Heart right ventricle (tissue), 16 donors: ENCODE measurements around the gene SUGCT. TPM values are rescaled to one million over a fixed set of nuclear protein-coding genes. Genes with fewer than 3 reads are reported as not detected.

ENCODE experiments used
- ATAC-seq, 8 donors: fragments of 200-7000 bp; cut with Tn5 transposase; one replicate each; pipeline ENCODE4 v1.9.1; 2020; ENCODE audit warnings: mild to moderate bottlenecking in 8 of 8, moderate library complexity in 8 of 8, moderate number of reproducible peaks in 1 of 8
- DNase-seq, 2 donors: peaks; one replicate each; pipeline ENCODE4 v3.0.0-alpha.2; 2020
- H3K27ac ChIP-seq, 10 donors: fragments of 200-600 bp; sonication (generic) in 2 of 10; one replicate each; pipeline versions ENCODE4 v1.5.0 to v1.8.0; 2020 to 2022; ENCODE audit warnings: mild to moderate bottlenecking in 3 of 10
- H3K27me3 ChIP-seq, 7 donors: fragments of 200-600 bp; one replicate each; pipeline ENCODE4 v1.8.0; 2021 to 2022; ENCODE audit warnings: mild to moderate bottlenecking in 2 of 7
- H3K36me3 ChIP-seq, 9 donors: fragments of 200-600 bp; sonication (generic) in 1 of 9; one replicate each; pipeline versions ENCODE4 v1.5.0 to v1.8.0; 2020 to 2022; ENCODE audit warnings: mild to moderate bottlenecking in 2 of 9
- H3K4me1 ChIP-seq, 9 donors: fragments of 200-600 bp; sonication (generic) in 1 of 9; one replicate each; pipeline versions ENCODE4 v1.5.0 to v1.8.0; 2020 to 2022; ENCODE audit warnings: mild to moderate bottlenecking in 4 of 9
- H3K4me3 ChIP-seq, 10 donors: fragments of 200-600 bp; sonication (generic) in 2 of 10; one replicate each; pipeline versions ENCODE4 v1.5.0 to v1.8.0; 2020 to 2022; ENCODE audit warnings: mild to moderate bottlenecking in 7 of 10, moderate library complexity in 2 of 10
- H3K9me3 ChIP-seq, 11 donors: fragments of 200-600 bp in 10 of 11; sonication (generic) in 2 of 11; one replicate each; pipeline versions ENCODE4 v1.5.0 to v1.8.0; 2013 to 2022; ENCODE audit warnings: mild to moderate bottlenecking in 2 of 11, control low read depth in 1 of 11, moderate library complexity in 1 of 11
- WGBS, 2 donors: extraction: QIAGEN DNeasy Blood & Tissue Kit; methylation state at CpG; one replicate each; pipeline ENCODE4 v1.1.7; 2013; ENCODE audit warnings: inconsistent platforms in 1 of 2; 5-methylcytosine and 5-hydroxymethylcytosine counted together
- intact Hi-C, 10 donors: fragments of 100-400 bp; cut with DNase I; formaldehyde crosslinking; loops; one replicate each; pipeline versions ENCODE4 v1.11.1 to v1.14.2; 2022
- polyA plus RNA-seq, 2 donors: library from polyadenylated mRNA; stranded (reverse); fragments of 200-250 nt; gene quantifications; one replicate each; pipeline ENCODE4 v1.2.3, GENCODE V29; 2013
- total RNA-seq, 10 donors: library from RNA; stranded (reverse); fragmentation: NEBNext Ultra II Directional in 3 of 10; extraction: Animal tissue kit (Norgen Biotek cat#: 25700) in 3 of 10; gene quantifications; one replicate each; pipeline versions ENCODE4 v1.2.1 to v1.2.4, GENCODE V29; 2021 to 2023
- TF ChIP-seq, protein P1 (sequence below), 9 donors: fragments of 200-600 bp; sonication (generic) in 2 of 9; IDR thresholded peaks; one replicate each; pipeline versions ENCODE4 v1.5.0 to v1.8.0; 2021 to 2022; ENCODE audit warnings: antibody characterized with exemption in 9 of 9, mild to moderate bottlenecking in 5 of 9, moderate library complexity in 1 of 9
- donor health status: Arrhythmogenic right ventricular cardiomyopathy.
- donor health status: ischemic (EF 13 %, LVEDD 7.1; RV severe dilation, severe dysfunction).
- donor health status: healthy with polysubstance abuse.
- donor health status: DM: no; HTN: yes; CAD: no.
- donor health status: DM: no; HTN: no; CAD: no.
- donor health status: ischemic (EF 25% LVEDD 6.9; RV normal size, moderate dysfunction).
- donor health status: ischemic (EF 25% LVEDD 5.7; RV mildly dilated, moderate dysfunction).
- donor health status: healthy.
- donor health status: DM: yes; HTN: yes; CAD: no.
- donor health status: Ischemic cardiomyopathy.
- donor health status: ischemic (EF 35%, LVEDD 5.7; RV mildly dilated, moderate dysfunction).
- donor health status: nonischemic (EF 11% LVEDD 7.7; RV severe dilation, severe dysfunction).
- donor health status: DM: yes; HTN: yes; CAD: no.
- donor health status: PGD.
- donor health status: ischemic (EF 29% LVEDD 5.4; RV normal size, mild dysfunction).
- donor health status: nonischemic (EF 23%, LVEDD 6.1; RV moderate dilation, normal function).

Gene SUGCT
- total and polyA plus RNA-seq, 12 donors, result 1.2 to 8.1 (median 6.1) TPM

DNA sequence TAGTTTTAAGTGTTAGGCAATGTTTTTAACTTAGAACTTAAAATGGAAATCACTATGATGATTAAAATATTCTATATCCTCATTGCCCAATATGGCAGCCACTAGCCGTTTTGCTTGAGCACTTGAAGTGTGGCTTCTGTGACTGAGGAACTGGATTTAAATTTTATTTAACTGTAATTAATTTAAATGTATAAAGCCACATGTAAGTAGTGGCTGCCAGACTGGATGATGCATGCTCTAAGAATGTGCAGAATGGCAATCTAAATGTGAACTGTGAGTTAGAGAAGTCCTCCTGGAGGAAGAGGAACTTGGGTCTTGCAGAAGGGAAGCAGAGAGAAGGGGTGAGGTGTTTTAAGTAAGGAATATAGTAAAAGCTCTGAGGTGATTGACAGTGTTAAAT, 451.4 kb downstream of the SUGCT start:
- no peak overlapping the region for H3K4me3 ChIP-seq
- TF ChIP-seq, protein P1, sequence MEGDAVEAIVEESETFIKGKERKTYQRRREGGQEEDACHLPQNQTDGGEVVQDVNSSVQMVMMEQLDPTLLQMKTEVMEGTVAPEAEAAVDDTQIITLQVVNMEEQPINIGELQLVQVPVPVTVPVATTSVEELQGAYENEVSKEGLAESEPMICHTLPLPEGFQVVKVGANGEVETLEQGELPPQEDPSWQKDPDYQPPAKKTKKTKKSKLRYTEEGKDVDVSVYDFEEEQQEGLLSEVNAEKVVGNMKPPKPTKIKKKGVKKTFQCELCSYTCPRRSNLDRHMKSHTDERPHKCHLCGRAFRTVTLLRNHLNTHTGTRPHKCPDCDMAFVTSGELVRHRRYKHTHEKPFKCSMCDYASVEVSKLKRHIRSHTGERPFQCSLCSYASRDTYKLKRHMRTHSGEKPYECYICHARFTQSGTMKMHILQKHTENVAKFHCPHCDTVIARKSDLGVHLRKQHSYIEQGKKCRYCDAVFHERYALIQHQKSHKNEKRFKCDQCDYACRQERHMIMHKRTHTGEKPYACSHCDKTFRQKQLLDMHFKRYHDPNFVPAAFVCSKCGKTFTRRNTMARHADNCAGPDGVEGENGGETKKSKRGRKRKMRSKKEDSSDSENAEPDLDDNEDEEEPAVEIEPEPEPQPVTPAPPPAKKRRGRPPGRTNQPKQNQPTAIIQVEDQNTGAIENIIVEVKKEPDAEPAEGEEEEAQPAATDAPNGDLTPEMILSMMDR (IDR thresholded peaks at IDR 0.05), result no peak
- intact Hi-C loops, result no loop called here
- no peaks in the 10 kb centered on the region for H3K27me3 ChIP-seq
- DNase-seq (no peak), ATAC-seq (no peak)
- H3K4me1 ChIP-seq, result peaks cover 0 to 5% (median 0%) of the 10 kb centered on the region in 9 donors
- H3K36me3 ChIP-seq, result no peaks in the 10 kb centered on the region
- peaks cover 0 to 11% (median 0%) of the 10 kb centered on the region in 11 donors for H3K9me3 ChIP-seq
- no peak overlapping the region for H3K27ac ChIP-seq
- WGBS, 2 donors, result 91 to 93% methylated on average over 1 of the region's 1 CpG

DNA sequence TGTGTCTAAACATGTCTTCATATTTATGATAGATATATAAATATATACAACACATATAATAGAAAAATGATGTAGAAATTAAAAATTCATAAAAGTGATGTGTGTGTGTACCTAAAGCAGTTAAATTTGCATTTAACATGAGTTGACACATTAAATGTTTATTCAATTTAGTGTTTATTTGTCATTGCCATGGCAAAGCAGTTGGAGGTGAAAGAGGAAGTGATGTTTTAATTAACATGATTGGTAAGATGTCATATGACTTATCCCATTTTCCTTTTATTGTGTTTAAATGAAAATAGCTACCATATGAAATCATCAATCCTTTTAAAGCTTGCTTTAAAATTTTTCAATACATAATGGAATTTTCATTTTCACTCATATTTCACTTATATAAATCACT, 452.6 kb downstream of the SUGCT start:
- Histone ChIP-seq H3K27me3 (no peaks in the 10 kb centered on the region), H3K36me3 (no peaks in the 10 kb centered on the region), H3K4me3 (no peak overlapping the region), H3K27ac (no peak overlapping the region), H3K9me3 (peaks cover 0 to 11% (median 0%) of the 10 kb centered on the region in 11 donors), H3K4me1 (peaks cover 0 to 5% (median 0%) of the 10 kb centered on the region in 9 donors)
- DNase-seq (no peak), ATAC-seq (no peak)
- TF ChIP-seq, protein P1 (IDR thresholded peaks at IDR 0.05), result no peak
- intact Hi-C loops, result no loop called here

DNA sequence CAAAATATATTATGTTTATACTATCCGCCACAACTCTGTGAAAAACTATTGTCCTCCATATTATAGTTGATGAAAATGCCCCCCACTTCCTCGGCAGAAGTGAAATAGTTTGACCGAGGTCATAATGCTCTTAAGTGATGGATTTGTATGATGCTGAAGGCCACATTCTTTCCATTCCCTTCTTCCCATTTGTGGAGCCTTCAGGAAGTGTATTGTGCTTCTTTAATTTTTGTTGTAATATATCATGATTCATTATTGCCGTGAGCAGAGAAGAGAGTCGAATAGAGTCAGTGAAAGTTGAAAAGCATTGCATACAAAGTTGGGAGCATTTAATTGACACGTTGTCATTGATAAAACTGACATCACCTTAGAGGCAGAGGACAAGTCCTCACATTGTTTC, 460.3 kb downstream of the SUGCT start:
- WGBS, 2 donors, result 71 to 73% methylated on average over 6 of the region's 6 CpGs
- H3K27ac ChIP-seq, result no peak overlapping the region

DNA sequence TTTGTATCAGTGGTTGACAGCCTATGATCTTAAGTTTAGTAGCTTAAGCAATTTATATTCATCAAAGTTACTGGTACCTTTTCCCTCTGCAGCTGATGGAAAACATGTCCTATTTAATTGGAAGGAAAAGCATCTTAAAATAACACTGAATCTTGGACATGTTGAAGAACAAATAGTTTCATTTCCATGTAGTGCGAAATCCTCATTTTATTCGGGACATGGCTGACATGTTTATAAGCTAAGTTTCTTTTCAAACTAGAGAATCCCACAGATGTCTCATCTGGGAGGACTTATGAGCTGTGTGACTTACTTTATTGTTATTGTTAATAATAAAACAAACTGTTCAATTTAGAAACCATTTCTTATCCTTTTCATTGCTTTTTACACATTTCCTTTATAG, 461.0 kb downstream of the SUGCT start:
- Histone ChIP-seq H3K27me3 (no peaks in the 10 kb centered on the region), H3K4me1 (peaks cover 0 to 9% (median 0%) of the 10 kb centered on the region in 9 donors), H3K4me3 (no peak overlapping the region), H3K27ac (no peak overlapping the region), H3K9me3 (peaks cover 0 to 1% (median 0%) of the 10 kb centered on the region in 11 donors), H3K36me3 (no peaks in the 10 kb centered on the region)
- 80 to 94% methylated on average over 2 of the region's 2 CpGs for WGBS, 2 donors
- TF ChIP-seq, protein P1 (IDR thresholded peaks at IDR 0.05), result no peak
- ATAC-seq (no peak), DNase-seq (no peak)
- intact Hi-C loops, result no loop called here

More for the DNA sequence above, 460.3 kb downstream of the SUGCT start:
- DNase-seq (no peak), ATAC-seq (no peak)
- peaks cover 0 to 8% (median 0%) of the 10 kb centered on the region in 11 donors for H3K9me3 ChIP-seq
- intact Hi-C loops, result no loop called here
- peaks cover 0 to 9% (median 0%) of the 10 kb centered on the region in 9 donors for H3K4me1 ChIP-seq
- TF ChIP-seq, protein P1 (IDR thresholded peaks at IDR 0.05), result no peak
- H3K27me3 ChIP-seq, result no peaks in the 10 kb centered on the region
- H3K36me3 ChIP-seq, result no peaks in the 10 kb centered on the region
- no peak overlapping the region for H3K4me3 ChIP-seq
